Esophagus (tissue), 2 donors: ENCODE data around the gene COBL. TPM values are rescaled to one million over a fixed set of nuclear protein-coding genes. Genes with fewer than 3 reads are reported as not detected.

Experiments used
- H3K27ac ChIP-seq, 2 donors: one replicate each; pipeline ENCODE4 v1.5.1; 2013; ENCODE audit warnings: low read depth in 2 of 2, mild to moderate bottlenecking in 2 of 2, inconsistent platforms in 1 of 2, low read length in 1 of 2, moderate library complexity in 1 of 2
- H3K27me3 ChIP-seq, 2 donors: one replicate each; pipeline ENCODE4 v1.6.1; 2013; ENCODE audit warnings: low read length in 2 of 2, control low read depth in 1 of 2, mild to moderate bottlenecking in 1 of 2; ENCODE audit not compliant: insufficient read depth in 2 of 2, control insufficient read depth in 1 of 2
- H3K36me3 ChIP-seq, 2 donors: one replicate each; pipeline ENCODE4 v1.6.1; 2013; ENCODE audit warnings: low read length in 1 of 2; ENCODE audit not compliant: control insufficient read depth in 2 of 2, insufficient read depth in 2 of 2
- H3K4me1 ChIP-seq, 2 donors: one replicate each; pipeline ENCODE4 v1.6.1; 2013; ENCODE audit warnings: low read length in 1 of 2; ENCODE audit not compliant: control insufficient read depth in 2 of 2, insufficient read depth in 2 of 2
- H3K4me3 ChIP-seq, 2 donors: one replicate each; pipeline ENCODE4 v1.5.1; 2013; ENCODE audit warnings: low read length in 2 of 2, mild to moderate bottlenecking in 2 of 2, low read depth in 1 of 2, moderate library complexity in 1 of 2
- H3K9me3 ChIP-seq, 2 donors: one replicate each; pipeline ENCODE4 v1.6.1; 2013; ENCODE audit warnings: mild to moderate bottlenecking in 2 of 2, low read depth in 1 of 2, low read length in 1 of 2, moderate library complexity in 1 of 2; ENCODE audit not compliant: control insufficient read depth in 2 of 2, insufficient read depth in 1 of 2
- WGBS, 2 donors: extraction: QIAGEN DNeasy Blood & Tissue Kit; methylation state at CpG; one replicate each; pipeline ENCODE4 v1.1.7; 2013; 5-methylcytosine and 5-hydroxymethylcytosine counted together
- polyA plus RNA-seq, 2 donors: library from polyadenylated mRNA; stranded (reverse); fragments of 200-250 nt; gene quantifications; one replicate each; pipeline ENCODE4 v1.2.3, GENCODE V29; 2013
- donor health status: healthy with polysubstance abuse.
- donor health status: Bipolar disorder and iron deficiency.

Gene COBL
- polyA plus RNA-seq, 2 donors: 3.6 to 6.1 TPM

DNA sequence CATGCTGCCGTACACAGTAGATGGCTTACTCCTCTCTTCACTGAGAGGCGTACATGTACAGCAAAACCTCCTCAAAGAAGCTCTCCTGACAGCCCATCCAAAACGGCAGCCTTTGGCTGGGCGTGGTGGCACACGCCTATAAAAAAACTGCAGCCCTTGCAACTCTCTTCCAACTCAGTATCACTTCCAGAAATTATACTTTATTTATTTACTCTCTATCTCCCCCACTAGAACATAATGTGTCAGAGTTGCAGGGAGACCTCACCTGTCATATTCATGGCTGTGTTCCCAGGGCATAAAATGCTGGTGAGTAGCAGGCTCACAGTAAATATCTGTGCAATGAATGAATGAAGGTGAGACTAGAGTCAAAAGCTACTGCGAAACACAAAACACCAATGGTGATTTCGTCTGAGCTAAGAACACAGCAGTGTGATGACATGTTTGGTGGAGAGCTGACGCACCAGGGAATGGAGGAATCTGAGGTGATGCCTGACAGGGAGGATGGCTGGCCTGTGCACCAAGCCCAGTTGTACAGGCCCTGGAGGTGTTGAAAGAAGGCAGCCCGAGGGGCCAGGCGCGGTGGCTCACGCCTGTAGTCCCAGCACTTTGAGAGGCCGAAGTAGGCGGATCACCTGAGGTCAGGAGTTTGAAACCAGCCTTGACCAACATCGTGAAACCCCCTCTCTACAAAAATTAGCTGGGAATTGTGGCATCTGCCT is 55.3 kb downstream of the COBL start:
- no peaks in the 10 kb centered on the region for H3K9me3 ChIP-seq
- 76% methylated on average over 15 of the region's 15 CpGs for WGBS, 2 donors
- H3K36me3 ChIP-seq: no peaks in the 10 kb centered on the region
- peak overlapping the region in 1 of 2 donors; percentile 14 for H3K27ac ChIP-seq
- no peaks in the 10 kb centered on the region for H3K27me3 ChIP-seq
- no peak overlapping the region for H3K4me3 ChIP-seq
- peaks cover 13 to 31% of the 10 kb centered on the region in 2 donors for H3K4me1 ChIP-seq

DNA sequence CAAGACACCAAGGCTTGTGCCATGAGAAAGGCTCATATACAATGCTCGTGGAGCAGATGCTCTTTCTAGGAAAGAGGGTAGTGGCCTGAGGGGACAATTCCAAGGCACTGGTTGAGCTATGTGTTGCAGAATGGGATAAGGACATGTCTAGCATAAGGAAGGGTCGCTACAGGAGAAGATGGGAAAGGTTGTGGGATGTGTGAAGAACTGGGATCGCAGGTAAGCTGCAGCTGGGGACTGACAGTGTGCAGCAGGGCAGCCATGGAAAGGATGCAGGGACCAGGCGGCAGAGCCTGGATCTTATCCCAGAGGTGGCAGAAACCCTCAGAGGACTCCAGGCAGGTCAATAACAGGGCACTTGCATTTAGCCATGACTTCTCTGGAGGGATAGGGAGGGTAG is 56.1 kb downstream of the COBL start:
- H3K4me3 ChIP-seq: no peak overlapping the region
- WGBS, 2 donors: 80 to 86% methylated on average over 4 of the region's 4 CpGs
- H3K27me3 ChIP-seq: no peaks in the 10 kb centered on the region
- peaks cover 13 to 31% of the 10 kb centered on the region in 2 donors for H3K4me1 ChIP-seq
- no peaks in the 10 kb centered on the region for H3K9me3 ChIP-seq
- no peaks in the 10 kb centered on the region for H3K36me3 ChIP-seq
- no peak overlapping the region for H3K27ac ChIP-seq

DNA sequence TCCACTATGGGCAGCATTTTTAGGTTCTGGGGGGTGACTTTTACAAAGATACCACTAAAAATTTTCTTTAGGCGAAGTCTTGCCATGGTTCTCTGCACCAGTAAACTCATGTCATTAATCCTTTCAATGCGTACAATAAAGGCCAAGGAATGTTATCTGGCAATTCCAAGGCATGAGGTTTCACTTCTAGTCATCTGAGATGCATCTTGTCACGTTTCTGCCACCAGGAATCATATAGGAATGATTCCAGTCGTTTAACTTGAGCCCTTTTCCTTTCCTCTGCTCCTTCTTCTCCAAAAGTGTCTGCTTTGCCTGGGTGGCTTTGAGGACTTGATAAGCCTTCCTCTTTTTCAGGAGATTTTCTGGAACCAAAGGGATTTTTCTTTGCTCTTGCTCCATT is 56.8 kb downstream of the COBL start:
- 81 to 82% methylated on average over 4 of the region's 4 CpGs for WGBS, 2 donors
- Histone ChIP-seq H3K36me3 (no peaks in the 10 kb centered on the region), H3K4me3 (no peak overlapping the region), H3K27ac (no peak overlapping the region), H3K4me1 (peaks cover 13 to 24% of the 10 kb centered on the region in 2 donors), H3K9me3 (no peaks in the 10 kb centered on the region), H3K27me3 (no peaks in the 10 kb centered on the region)

DNA sequence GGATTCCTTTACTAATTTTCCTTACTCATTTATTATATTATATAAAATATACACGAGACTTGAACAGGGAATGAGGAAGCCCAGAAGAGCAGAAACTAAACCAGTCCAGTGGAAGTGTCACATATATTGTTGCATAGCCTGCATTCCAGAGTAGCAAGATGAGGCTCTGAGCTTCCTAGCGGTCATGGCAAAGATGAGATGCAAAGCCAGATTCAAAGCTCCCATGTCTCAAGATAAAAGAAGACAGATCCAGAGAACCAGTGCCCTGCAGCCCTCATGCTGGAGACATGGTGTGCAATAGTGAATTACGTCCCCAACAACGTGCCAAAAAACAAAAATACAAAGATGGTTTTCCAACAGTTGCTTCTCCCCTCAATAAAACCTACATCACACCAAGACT is 59.7 kb downstream of the COBL start:
- H3K36me3 ChIP-seq: no peaks in the 10 kb centered on the region
- WGBS, 2 donors: 87 to 88% methylated on average over 4 of the region's 4 CpGs

DNA sequence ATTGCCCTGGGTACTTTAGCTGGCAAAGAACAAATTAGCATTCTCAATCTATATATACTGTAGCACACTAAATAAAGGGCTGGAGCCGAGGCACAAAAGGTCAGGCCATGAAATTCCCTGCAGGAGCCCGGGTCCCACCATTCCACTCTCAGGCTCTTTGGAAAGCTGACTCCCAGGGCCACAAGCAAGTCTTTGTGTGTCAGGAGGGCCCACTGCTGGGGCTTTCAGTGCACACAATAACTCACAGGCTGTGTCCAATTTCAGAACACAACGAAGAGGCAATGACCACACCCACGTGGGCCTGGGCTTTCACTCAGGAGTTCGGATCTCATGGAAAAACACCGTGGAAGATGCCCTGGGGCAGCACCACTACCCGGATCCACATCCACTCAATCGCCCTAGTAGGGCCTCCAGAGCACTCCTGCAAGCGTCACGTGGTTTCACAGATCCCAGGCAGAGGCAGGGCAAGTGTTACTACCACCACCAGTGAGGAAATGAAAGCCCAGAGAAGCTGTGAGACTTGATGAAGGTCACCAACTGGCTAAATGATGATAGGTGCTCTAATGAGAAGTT is 60.3 kb downstream of the COBL start:
- H3K4me3 ChIP-seq: no peak overlapping the region
- H3K27ac ChIP-seq: no peak overlapping the region
- no peaks in the 10 kb centered on the region for H3K27me3 ChIP-seq
- no peaks in the 10 kb centered on the region for H3K9me3 ChIP-seq
- 72 to 74% methylated on average over 10 of the region's 10 CpGs for WGBS, 2 donors
- H3K4me1 ChIP-seq: peaks cover 3 to 6% of the 10 kb centered on the region in 2 donors
- H3K36me3 ChIP-seq: no peaks in the 10 kb centered on the region

More for the DNA sequence above, 59.7 kb downstream of the COBL start:
- Histone ChIP-seq H3K27ac (no peak overlapping the region), H3K9me3 (no peaks in the 10 kb centered on the region), H3K4me3 (no peak overlapping the region), H3K4me1 (peaks cover 3 to 10% of the 10 kb centered on the region in 2 donors), H3K27me3 (no peaks in the 10 kb centered on the region)

DNA sequence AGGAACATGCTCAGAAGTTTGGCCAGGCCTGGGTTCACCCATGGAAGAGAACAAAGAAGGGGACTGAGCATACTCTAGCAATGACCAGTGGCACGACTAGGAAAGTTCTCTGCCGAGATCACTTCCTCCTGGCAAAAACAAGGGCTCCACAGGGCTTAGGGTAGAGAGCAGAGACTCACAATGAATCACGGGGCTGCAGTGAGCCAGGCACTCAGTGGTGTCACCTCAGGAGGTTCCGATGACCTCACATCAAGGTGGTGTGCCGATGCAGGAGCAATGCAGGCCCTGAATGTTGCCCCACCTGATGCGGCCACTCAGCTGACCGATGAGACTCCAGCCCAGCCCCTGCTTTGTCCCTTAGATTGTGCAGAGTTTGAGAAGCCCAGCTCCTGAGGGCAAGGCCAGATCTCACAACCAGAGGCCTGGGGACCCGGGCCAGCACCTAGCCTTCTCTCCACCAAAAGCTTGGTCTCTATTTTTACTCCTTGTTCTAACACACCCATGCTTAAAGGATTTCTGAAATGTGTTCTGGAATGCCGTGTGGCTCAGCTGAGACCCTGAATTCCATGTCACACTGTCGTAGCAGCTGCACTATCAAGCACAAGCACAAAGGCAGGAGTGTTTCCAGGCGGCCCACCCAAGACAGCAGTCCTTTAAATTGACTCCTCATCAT is 60.9 kb downstream of the COBL start:
- Histone ChIP-seq H3K4me1 (peaks cover 0 to 2% of the 10 kb centered on the region in 2 donors), H3K36me3 (no peaks in the 10 kb centered on the region), H3K27ac (peak overlapping the region in 1 of 2 donors; percentile 45), H3K9me3 (no peaks in the 10 kb centered on the region), H3K27me3 (no peaks in the 10 kb centered on the region), H3K4me3 (no peak overlapping the region)
- 79 to 85% methylated on average over 11 of the region's 11 CpGs for WGBS, 2 donors

DNA sequence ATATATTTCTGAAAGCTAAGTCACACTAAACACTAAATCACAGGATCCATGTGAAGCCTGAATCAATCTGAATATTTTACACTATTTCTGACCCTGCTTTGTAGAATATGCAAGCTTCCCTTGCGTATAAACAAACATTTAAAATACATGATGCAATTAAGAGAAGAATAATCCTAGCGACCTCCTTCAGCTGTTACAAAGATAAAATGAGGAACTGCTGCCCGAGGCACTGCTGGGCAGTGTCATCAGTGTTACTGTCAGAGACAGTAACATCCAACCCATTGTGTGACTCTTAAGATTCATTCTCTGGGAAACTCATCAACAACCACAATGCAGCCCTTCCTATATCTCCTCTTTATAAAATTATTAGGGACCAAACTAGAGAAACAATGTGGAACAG is 61.6 kb downstream of the COBL start:
- Histone ChIP-seq H3K27ac (no peak overlapping the region), H3K4me3 (no peak overlapping the region), H3K4me1 (no peaks in the 10 kb centered on the region), H3K9me3 (no peaks in the 10 kb centered on the region), H3K27me3 (no peaks in the 10 kb centered on the region), H3K36me3 (no peaks in the 10 kb centered on the region)
- WGBS, 2 donors: 84 to 87% methylated on average over 3 of the region's 3 CpGs

DNA sequence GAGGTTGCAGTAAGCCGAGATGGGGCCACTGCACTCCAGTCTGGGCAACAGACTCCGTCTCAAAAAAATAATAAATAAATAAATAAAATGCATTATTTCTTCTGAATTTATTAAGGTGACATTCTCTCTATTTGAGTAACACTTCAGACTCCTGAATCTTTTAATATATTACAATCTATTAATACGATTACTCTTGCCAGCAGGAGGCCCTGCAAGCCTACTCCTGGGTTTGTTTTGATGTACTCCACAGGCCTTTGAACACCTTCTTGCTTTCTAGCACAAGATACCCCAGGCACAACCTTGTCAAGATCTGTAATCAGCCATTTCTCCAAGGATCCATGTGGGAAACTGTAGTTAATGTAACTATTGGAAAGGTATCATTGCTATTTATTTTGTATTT is 63.5 kb downstream of the COBL start:
- Histone ChIP-seq H3K4me1 (no peaks in the 10 kb centered on the region), H3K27me3 (no peaks in the 10 kb centered on the region)
- WGBS, 2 donors: 85 to 87% methylated on average over 3 of the region's 3 CpGs

DNA sequence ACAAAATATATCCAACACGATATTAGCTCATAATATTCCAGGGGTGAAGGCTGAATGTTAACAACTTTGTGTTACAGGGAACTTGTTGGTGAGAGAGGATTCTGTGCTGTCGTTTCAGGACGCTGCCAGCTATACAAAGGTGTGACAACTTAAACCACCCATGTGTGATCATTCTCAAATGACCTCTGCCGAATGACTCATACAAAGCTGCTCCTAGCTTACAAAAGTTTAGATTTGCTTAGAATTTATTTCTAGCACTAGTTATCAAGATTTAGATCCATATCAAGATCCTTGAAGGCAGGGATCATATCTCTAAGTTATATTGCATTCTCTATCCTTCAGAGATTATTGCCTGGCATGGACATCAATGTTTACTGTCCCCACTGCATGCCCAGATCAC is 65.3 kb downstream of the COBL start:
- Histone ChIP-seq H3K9me3 (no peaks in the 10 kb centered on the region), H3K27ac (no peak overlapping the region)
- WGBS, 2 donors: 53 to 57% methylated on average over 4 of the region's 4 CpGs

More for the DNA sequence above, 63.5 kb downstream of the COBL start:
- Histone ChIP-seq H3K36me3 (no peaks in the 10 kb centered on the region), H3K4me3 (no peak overlapping the region), H3K9me3 (no peaks in the 10 kb centered on the region), H3K27ac (no peak overlapping the region)

More for the DNA sequence above, 65.3 kb downstream of the COBL start:
- Histone ChIP-seq H3K27me3 (no peaks in the 10 kb centered on the region), H3K36me3 (no peaks in the 10 kb centered on the region), H3K4me3 (no peak overlapping the region), H3K4me1 (no peaks in the 10 kb centered on the region)
